NT2/D1 (cell line): ENCODE data around the gene POMGNT2.

Experiments used
- SUZ12 ChIP-seq: IDR thresholded peaks from 2 replicates; pipeline ENCODE4 v1.6.1; 2011; ENCODE audit not compliant: insufficient read length, insufficient read depth; ENCODE audit errors: extremely low read depth
- YY1 ChIP-seq: IDR thresholded peaks from 2 replicates; pipeline ENCODE4 v1.6.1; 2011; ENCODE audit not compliant: insufficient read length, insufficient read depth

DNA sequence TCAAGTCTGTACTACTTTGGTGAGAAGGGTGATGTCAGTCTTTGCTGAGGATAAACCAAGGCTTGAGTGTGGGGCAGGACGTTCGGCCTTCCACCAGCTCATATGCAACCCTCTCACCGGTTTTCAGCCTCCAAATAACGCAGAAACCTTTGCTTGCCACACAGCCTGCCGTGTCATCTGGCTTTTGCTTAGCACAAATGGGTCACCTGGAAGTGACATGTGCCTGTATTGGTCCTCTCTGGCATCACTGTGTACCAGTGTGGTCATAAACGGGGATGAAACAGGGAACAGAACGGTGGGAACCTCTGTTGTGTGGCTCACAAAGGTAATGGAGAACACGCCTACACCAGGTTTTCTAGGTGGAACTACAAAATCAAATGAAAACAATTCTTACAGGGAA, 7.1 kb downstream of the POMGNT2 start:
- TF ChIP-seq YY1 (no peak), SUZ12 (no peak)
